Stomach smooth muscle (tissue), 2 donors: ENCODE measurements around the gene JAGN1.
"Not testable (repeated sequence)": the region's sequence is repeated elsewhere in the genome, so short reads cannot be mapped to it uniquely, and the experiment has no call there.

Experiments used
- H3K27ac ChIP-seq: one replicate; pipeline ENCODE4 v1.7.0; 2013; ENCODE audit warnings: mild to moderate bottlenecking, low read length, inconsistent platforms
- H3K27me3 ChIP-seq, 2 donors: one replicate each; pipeline ENCODE4 v1.7.0; 2013; ENCODE audit warnings: low read length in 2 of 2; ENCODE audit not compliant: insufficient read depth in 2 of 2, control insufficient read depth in 1 of 2
- H3K36me3 ChIP-seq, 2 donors: one replicate each; pipeline ENCODE4 v1.7.0; 2013; ENCODE audit warnings: low read length in 2 of 2; ENCODE audit not compliant: control insufficient read depth in 2 of 2, insufficient read depth in 2 of 2
- H3K4me1 ChIP-seq: one replicate; pipeline ENCODE4 v1.7.0; 2013; ENCODE audit warnings: low read length; ENCODE audit not compliant: control insufficient read depth, insufficient read depth
- H3K4me3 ChIP-seq, 2 donors: one replicate each; pipeline ENCODE4 v1.7.0; 2013; ENCODE audit warnings: low read length in 2 of 2
- H3K9ac ChIP-seq, 2 donors: one replicate each; pipeline ENCODE4 v1.7.0; 2013; ENCODE audit warnings: low read length in 2 of 2, mild to moderate bottlenecking in 1 of 2
- H3K9me3 ChIP-seq, 2 donors: one replicate each; pipeline ENCODE4 v1.7.0; 2013; ENCODE audit warnings: low read length in 2 of 2; ENCODE audit not compliant: control insufficient read depth in 2 of 2
- donor health status: healthy.
- donor health status: Pancreatic carcinoma.

Gene JAGN1

DNA sequence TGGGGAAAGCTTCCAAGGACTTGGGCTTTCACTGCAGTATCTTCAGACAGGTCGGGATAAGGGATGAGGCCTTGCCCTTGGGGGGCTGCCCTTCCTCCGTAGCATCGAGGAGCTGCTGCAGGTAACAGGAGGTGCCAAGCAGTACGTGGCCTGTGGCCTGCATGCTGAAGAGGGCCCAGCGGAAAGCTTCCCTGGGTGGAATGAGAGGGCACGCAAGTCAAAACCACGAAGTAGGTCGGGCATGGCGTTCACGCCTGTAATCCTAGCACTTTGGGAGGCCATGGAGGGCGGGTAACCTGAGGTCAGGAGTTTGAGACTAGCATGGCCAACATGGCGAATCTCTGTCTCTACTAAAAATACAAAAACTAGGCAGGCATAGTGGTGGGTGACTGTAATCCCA is 23.3 kb upstream of the JAGN1 start:
- peak overlapping the region; percentile 80 for H3K27ac ChIP-seq
- no peaks in the 10 kb centered on the region for H3K36me3 ChIP-seq
- peaks cover 31% of the 10 kb centered on the region for H3K4me1 ChIP-seq
- H3K9ac ChIP-seq = no peak overlapping the region
- no peak overlapping the region for H3K4me3 ChIP-seq
- no peaks in the 10 kb centered on the region for H3K9me3 ChIP-seq
- H3K27me3 ChIP-seq = no peaks in the 10 kb centered on the region

GRCh38 chr3:9869955-9870354 is 20.5 kb upstream of the JAGN1 start:
- H3K27ac ChIP-seq = no peak overlapping the region
- H3K27me3 ChIP-seq = no peaks in the 10 kb centered on the region
- H3K9me3 ChIP-seq = no peaks in the 10 kb centered on the region
- H3K4me1 ChIP-seq = peaks cover 15% of the 10 kb centered on the region
- H3K36me3 ChIP-seq = no peaks in the 10 kb centered on the region
- no peak overlapping the region for H3K9ac ChIP-seq
- H3K4me3 ChIP-seq = no peak overlapping the region

GRCh38 chr3:9870978-9871377 is 19.4 kb upstream of the JAGN1 start:
- Histone ChIP-seq H3K4me3 (no peak overlapping the region), H3K9ac (no peak overlapping the region), H3K36me3 (no peaks in the 10 kb centered on the region), H3K27me3 (no peaks in the 10 kb centered on the region), H3K4me1 (peaks cover 11% of the 10 kb centered on the region), H3K27ac (no peak overlapping the region), H3K9me3 (no peaks in the 10 kb centered on the region)

DNA sequence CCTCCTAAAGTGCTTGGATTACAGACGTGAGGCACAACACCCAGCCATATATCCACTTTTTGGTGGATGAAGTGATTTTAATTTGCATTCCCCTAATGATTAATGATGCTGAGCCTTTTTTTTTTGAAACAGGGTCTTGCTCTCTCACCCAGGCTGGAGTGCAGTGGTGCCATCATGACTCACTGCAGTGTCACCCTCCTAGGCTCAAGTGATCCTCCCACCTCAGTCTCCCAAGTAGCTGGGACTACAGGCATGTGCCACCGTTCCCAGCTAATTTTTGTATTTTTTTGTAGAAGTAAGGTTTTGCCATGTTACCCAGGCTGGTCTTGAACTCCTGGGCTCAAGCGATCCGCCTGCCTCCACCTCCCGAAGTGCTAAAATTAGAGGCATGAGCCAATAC is 18.3 kb upstream of the JAGN1 start:
- H3K4me1 ChIP-seq, H3K27ac ChIP-seq, H3K9me3 ChIP-seq, H3K9ac ChIP-seq, H3K4me3 ChIP-seq, H3K36me3 ChIP-seq, H3K27me3 ChIP-seq: not testable (repeated sequence)

- Histone ChIP-seq H3K27me3 (peaks cover 0 to 2% of the 10 kb centered on the region in 2 donors), H3K9me3 (no peaks in the 10 kb centered on the region), H3K36me3 (no peaks in the 10 kb centered on the region), H3K4me1 (no peaks in the 10 kb centered on the region), H3K4me3 (no peak overlapping the region), H3K9ac (no peak overlapping the region), H3K27ac (no peak overlapping the region)
Measured at GRCh38 chr3:9875448-9875847, 15.0 kb upstream of the JAGN1 start.

GRCh38 chr3:9876255-9876654 is 14.2 kb upstream of the JAGN1 start:
- not testable (repeated sequence) for H3K27me3 ChIP-seq, H3K27ac ChIP-seq, H3K9me3 ChIP-seq, H3K4me1 ChIP-seq, H3K36me3 ChIP-seq, H3K4me3 ChIP-seq, H3K9ac ChIP-seq

GRCh38 chr3:9876991-9877390 is 13.4 kb upstream of the JAGN1 start:
- Histone ChIP-seq H3K4me3 (no peak overlapping the region), H3K27ac (no peak overlapping the region), H3K9me3 (no peaks in the 10 kb centered on the region), H3K27me3 (peaks cover 0 to 2% of the 10 kb centered on the region in 2 donors), H3K4me1 (no peaks in the 10 kb centered on the region), H3K9ac (no peak overlapping the region), H3K36me3 (no peaks in the 10 kb centered on the region)

DNA sequence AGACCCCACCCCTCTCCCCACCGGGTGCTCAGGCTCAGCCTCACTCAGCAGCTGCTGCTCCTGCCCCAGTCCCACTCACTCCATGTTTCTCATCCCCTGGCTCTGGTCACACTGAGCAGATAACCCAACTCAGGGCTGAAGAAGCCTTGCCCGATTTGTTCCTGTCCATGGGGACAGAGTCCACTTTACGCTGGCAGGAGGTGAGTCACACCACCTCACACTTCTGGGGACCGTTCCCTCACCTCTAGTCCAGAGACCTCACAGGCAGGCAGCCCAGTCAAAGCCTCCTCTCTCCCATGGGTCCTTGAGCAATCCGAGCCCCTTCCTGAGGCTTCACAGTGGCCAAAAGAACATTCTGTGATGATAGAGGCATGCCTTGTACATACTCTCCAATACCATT is 11.7 kb upstream of the JAGN1 start:
- no peak overlapping the region for H3K4me3 ChIP-seq
- H3K4me1 ChIP-seq = no peaks in the 10 kb centered on the region
- no peak overlapping the region for H3K27ac ChIP-seq
- H3K9me3 ChIP-seq = no peaks in the 10 kb centered on the region
- no peaks in the 10 kb centered on the region for H3K36me3 ChIP-seq
- H3K9ac ChIP-seq = no peak overlapping the region
- peaks cover 0 to 2% of the 10 kb centered on the region in 2 donors for H3K27me3 ChIP-seq

DNA sequence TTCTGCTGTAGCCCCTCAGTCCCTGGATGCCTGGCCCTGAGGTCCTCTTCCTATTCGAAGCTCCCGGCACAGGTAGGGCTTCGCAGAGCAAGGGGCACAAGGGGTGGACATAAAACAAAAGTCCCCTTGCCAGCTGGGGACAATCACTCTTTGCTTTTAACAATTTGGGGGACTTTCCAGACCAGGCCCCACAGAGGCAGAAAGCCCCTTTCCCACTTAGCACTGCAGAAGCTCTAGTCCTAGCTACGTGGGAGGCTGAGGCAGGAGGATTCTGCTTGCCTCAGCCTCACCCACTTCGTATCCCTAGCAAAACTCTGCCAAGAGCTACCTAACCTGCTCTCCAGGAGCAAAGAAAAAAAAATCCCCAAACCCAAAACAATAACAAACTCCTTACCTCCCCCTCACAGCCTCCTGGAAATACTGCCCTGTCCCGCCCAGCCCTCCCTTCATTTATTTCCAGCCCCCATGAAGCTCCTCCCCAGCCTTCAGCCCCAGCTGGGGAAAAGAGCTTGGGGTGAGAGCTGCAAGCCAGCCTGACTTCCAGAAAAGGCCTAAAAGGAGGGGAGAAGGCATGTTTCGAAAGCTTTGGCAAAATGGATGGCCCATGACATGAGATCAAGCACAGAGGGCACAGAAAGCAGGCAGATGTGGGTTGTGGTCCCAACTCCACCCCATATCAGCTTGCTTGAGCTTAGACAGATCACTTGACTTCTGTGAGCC is 10.4 kb upstream of the JAGN1 start, which contains the start of gene CIDEC:
CIDEC (minus strand) TSS at position 424 of the 720 bp plus-strand sequence. CDS start 1,767 bp downstream, outside the sequence.
- H3K36me3 ChIP-seq = no peaks in the 10 kb centered on the region
- H3K27me3 ChIP-seq = peaks cover 0 to 2% of the 10 kb centered on the region in 2 donors
- no peaks in the 10 kb centered on the region for H3K9me3 ChIP-seq
- H3K9ac ChIP-seq = no peak within 1 kb of the TSS
- H3K4me1 ChIP-seq = no peaks in the 10 kb centered on the region
- no peak within 1 kb of the TSS for H3K27ac ChIP-seq
- H3K4me3 ChIP-seq = no peak within 1 kb of the TSS

DNA sequence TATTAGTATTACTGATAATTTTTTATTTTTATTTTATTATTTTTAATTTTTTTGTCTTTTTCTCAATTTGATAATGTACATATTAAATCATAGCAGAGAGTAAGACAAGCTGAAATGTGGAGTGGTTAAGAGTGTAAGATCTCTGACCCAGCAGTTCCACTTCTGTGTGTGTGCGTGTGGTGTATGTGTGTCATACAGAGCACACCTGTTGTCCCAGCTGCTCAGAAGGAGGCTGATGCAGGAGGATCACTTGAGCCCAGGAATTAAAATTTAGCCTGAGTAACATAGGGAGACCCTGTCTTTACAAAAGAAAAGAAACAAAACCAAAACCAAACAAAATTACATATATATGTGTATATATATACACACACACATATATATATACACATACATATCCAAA is 9.0 kb upstream of the JAGN1 start:
- Histone ChIP-seq H3K27me3 (peaks cover 0 to 2% of the 10 kb centered on the region in 2 donors), H3K4me1 (no peaks in the 10 kb centered on the region), H3K9me3 (no peaks in the 10 kb centered on the region), H3K36me3 (no peaks in the 10 kb centered on the region), H3K27ac (no peak overlapping the region), H3K9ac (no peak overlapping the region), H3K4me3 (no peak overlapping the region)

DNA sequence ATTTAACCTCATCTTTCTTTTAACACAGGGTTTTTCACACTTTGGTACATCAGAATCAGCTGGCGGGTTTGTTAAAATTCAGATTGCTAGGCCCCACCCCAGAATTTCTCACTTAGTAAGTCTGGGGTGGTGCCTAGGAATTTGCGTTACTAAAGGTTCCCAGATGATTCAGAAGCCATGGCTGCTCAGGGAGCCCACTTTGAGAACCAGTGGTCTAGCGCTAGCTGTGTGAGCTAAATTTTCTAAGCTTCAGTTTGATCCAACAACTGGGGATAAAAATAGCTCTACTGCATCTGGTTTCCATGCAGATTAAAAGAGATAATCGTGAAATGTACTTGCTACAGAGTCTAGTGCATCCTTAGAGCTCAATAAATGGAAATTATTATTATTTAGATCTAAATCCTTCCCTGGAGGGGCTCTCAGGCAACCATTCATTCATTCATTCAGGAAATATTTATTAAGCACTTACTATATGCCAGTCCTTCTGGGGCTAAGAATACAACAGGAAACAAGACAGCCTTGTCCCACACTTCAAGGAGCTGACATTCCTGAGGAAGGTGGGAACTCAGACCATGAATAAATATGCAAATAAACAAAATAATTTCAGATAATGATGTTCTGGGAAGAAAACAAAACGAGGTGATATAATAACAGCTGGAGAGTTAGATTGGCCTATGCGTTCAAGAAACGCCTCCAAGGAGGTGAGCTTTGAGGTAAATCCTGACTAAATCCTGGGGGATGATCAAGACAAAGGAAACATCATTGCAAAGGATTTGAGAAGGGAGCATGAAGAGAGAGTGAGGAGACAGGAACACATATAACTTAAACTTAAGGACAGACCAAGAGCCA is 6.5 kb upstream of the JAGN1 start:
- no peak overlapping the region for H3K9ac ChIP-seq
- no peak overlapping the region for H3K4me3 ChIP-seq
- no peaks in the 10 kb centered on the region for H3K9me3 ChIP-seq
- no peaks in the 10 kb centered on the region for H3K4me1 ChIP-seq
- no peaks in the 10 kb centered on the region for H3K36me3 ChIP-seq
- H3K27me3 ChIP-seq = no peaks in the 10 kb centered on the region
- no peak overlapping the region for H3K27ac ChIP-seq
